H1 (cell line): ENCODE measurements around the gene ARSK. TPM values are rescaled to one million over a fixed set of nuclear protein-coding genes. Genes with fewer than 3 reads are reported as not detected.

Experiments used
- CTCF ChIA-PET: fragments of 300-600 bp; sonication (Branson Sonifier 250); formaldehyde crosslinking; loops from one replicate; lab custom pipeline; 2021; ENCODE audit not compliant: partially characterized antibody; lab: Charles Lee
- POLR2A ChIA-PET: fragments of 300-600 bp; sonication (Branson Sonifier 250); formaldehyde crosslinking; loops from one replicate; lab custom pipeline; 2021; ENCODE audit warnings: inconsistent platforms; ENCODE audit not compliant: partially characterized antibody; lab: Charles Lee
- DNase-seq, 2 experiments: peaks; one replicate each; pipeline versions ENCODE4 v3.0.0 to v3.0.0-alpha.2; 2010 to 2022; ENCODE audit warnings: low spot score in 2 of 2, low read depth in 1 of 2, mixed read lengths in 1 of 2
- FAIRE-seq: peaks from 2 replicates; lab custom pipeline; 2011; peaks lifted over from hg19 to GRCh38; lab: Jason Lieb, UNC
- H2AFZ ChIP-seq: 2 replicates; pipeline ENCODE4 v1.8.1; 2012; ENCODE audit warnings: low read length, inconsistent platforms
- H2AK5ac ChIP-seq: 2 replicates; pipeline ENCODE4 v1.6.1; 2013; ENCODE audit warnings: low read depth, low read length
- H2BK120ac ChIP-seq: replicated peaks from 2 replicates; pipeline ENCODE3; 2013; ENCODE audit warnings: low read depth, low read length, inconsistent platforms
- H2BK12ac ChIP-seq: 2 replicates; pipeline ENCODE4 v1.6.1; 2013; ENCODE audit warnings: low read depth, low read length
- H2BK15ac ChIP-seq: 2 replicates; pipeline ENCODE4 v1.6.1; 2013; ENCODE audit warnings: low read length
- H2BK20ac ChIP-seq: 2 replicates; pipeline ENCODE4 v1.6.1; 2013; ENCODE audit warnings: low read length
- H2BK5ac ChIP-seq: 2 replicates; pipeline ENCODE4 v1.6.1; 2013; ENCODE audit warnings: low read depth, low read length
- H3K14ac ChIP-seq: 2 replicates; pipeline ENCODE4 v1.6.1; 2013; ENCODE audit warnings: inconsistent platforms; ENCODE audit not compliant: insufficient read length
- H3K18ac ChIP-seq: 2 replicates; pipeline ENCODE4 v1.6.1; 2013; ENCODE audit warnings: low read length; ENCODE audit errors: extremely low read depth
- H3K23ac ChIP-seq: 2 replicates; pipeline ENCODE4 v1.6.1; 2013; ENCODE audit warnings: inconsistent platforms; ENCODE audit not compliant: insufficient read length
- H3K23me2 ChIP-seq: 2 replicates; pipeline ENCODE4 v1.6.1; 2013; ENCODE audit warnings: low read depth, low read length
- H3K27ac ChIP-seq: 2 replicates; pipeline ENCODE4 v1.6.1; 2011; ENCODE audit warnings: low read depth, low read length, inconsistent platforms
- H3K27me3 ChIP-seq, 4 experiments: replicated peaks in 1 of 4; 1 replicate in 1 of 4; 2 replicates in 3 of 4; pipeline versions ENCODE4 v1.6.1 to v1.8.1; 2011 to 2013; ENCODE audit warnings: low read length in 3 of 4, mild to moderate bottlenecking in 3 of 4, inconsistent platforms in 2 of 4, mixed read lengths in 2 of 4, moderate library complexity in 1 of 4; ENCODE audit not compliant: control insufficient read depth in 3 of 4, insufficient read depth in 3 of 4; ENCODE audit errors: extremely low read depth in 1 of 4
- H3K36me3 ChIP-seq, 4 experiments: 2 replicates each; pipeline versions ENCODE4 v1.6.1 to v1.8.1; 2011 to 2013; ENCODE audit warnings: mild to moderate bottlenecking in 4 of 4, low read length in 3 of 4, moderate library complexity in 2 of 4, control low read depth in 1 of 4, inconsistent platforms in 1 of 4; ENCODE audit not compliant: insufficient read depth in 4 of 4, control insufficient read depth in 2 of 4
- H3K4ac ChIP-seq: replicated peaks from 2 replicates; pipeline ENCODE3; 2013; ENCODE audit warnings: low read length, low read depth, mixed read lengths, inconsistent platforms; ENCODE audit not compliant: insufficient read length
- H3K4me1 ChIP-seq, 4 experiments: replicated peaks in 1 of 4; 1 replicate in 1 of 4; 2 replicates in 3 of 4; pipeline versions ENCODE4 v1.6.1 to v1.8.1; 2011 to 2013; ENCODE audit warnings: low read length in 3 of 4, inconsistent platforms in 2 of 4, mixed read lengths in 1 of 4; ENCODE audit not compliant: insufficient read depth in 4 of 4, control insufficient read depth in 3 of 4
- H3K4me2 ChIP-seq, 2 experiments: 2 replicates each; pipeline versions ENCODE4 v1.6.1 to v1.8.1; 2011 to 2013; ENCODE audit warnings: low read depth in 2 of 2, low read length in 2 of 2, control low read depth in 1 of 2, inconsistent platforms in 1 of 2, mild to moderate bottlenecking in 1 of 2; ENCODE audit not compliant: insufficient read depth in 1 of 2
- H3K4me3 ChIP-seq, 4 experiments: fragments of 200-600, 300-600 bp in 1 of 4; sonication (generic), shearing (Covaris generic), sonication (Bioruptor Twin) in 1 of 4; 2 replicates each; pipeline versions ENCODE4 v1.5.1 to v1.8.1; 2011 to 2016; ENCODE audit warnings: low read length in 4 of 4, low read depth in 3 of 4, control low read depth in 2 of 4, inconsistent platforms in 2 of 4, mild to moderate bottlenecking in 2 of 4, mixed read lengths in 1 of 4, moderate library complexity in 1 of 4; ENCODE audit not compliant: insufficient read depth in 2 of 4; ENCODE audit errors: extremely low read depth in 1 of 4
- H3K56ac ChIP-seq: replicated peaks from 2 replicates; pipeline ENCODE3; 2013; ENCODE audit warnings: low read depth, mild to moderate bottlenecking, mixed read lengths, low read length, inconsistent platforms; ENCODE audit not compliant: insufficient read length
- H3K79me1 ChIP-seq: 2 replicates; pipeline ENCODE4 v1.6.1; 2013; ENCODE audit warnings: low read depth, low read length, control low read depth
- H3K79me2 ChIP-seq, 2 experiments: 2 replicates each; pipeline versions ENCODE4 v1.6.1 to v1.8.1; 2012 to 2013; ENCODE audit warnings: low read length in 2 of 2, mild to moderate bottlenecking in 2 of 2, inconsistent platforms in 1 of 2; ENCODE audit not compliant: insufficient read depth in 2 of 2, control insufficient read depth in 1 of 2
- H3K9ac ChIP-seq, 4 experiments: replicated peaks in 1 of 4; 1 replicate in 1 of 4; 2 replicates in 3 of 4; pipeline versions ENCODE4 v1.6.1 to v1.8.1; 2011 to 2013; ENCODE audit warnings: low read depth in 3 of 4, low read length in 3 of 4, control low read depth in 2 of 4, mild to moderate bottlenecking in 2 of 4, moderate library complexity in 2 of 4, inconsistent platforms in 1 of 4; ENCODE audit errors: extremely low read depth in 1 of 4
- H3K9me3 ChIP-seq, 2 experiments: 2 replicates each; pipeline versions ENCODE4 v1.6.1 to v1.8.1; 2012 to 2013; ENCODE audit warnings: mild to moderate bottlenecking in 2 of 2, moderate library complexity in 2 of 2, control low read depth in 1 of 2, inconsistent platforms in 1 of 2, low read depth in 1 of 2, low read length in 1 of 2, mixed read lengths in 1 of 2; ENCODE audit not compliant: insufficient read depth in 2 of 2
- H4K20me1 ChIP-seq, 2 experiments: replicated peaks in 1 of 2; 2 replicates each; pipeline versions ENCODE3 to v1.8.1; 2011 to 2013; ENCODE audit warnings: inconsistent platforms in 2 of 2, low read length in 2 of 2, mild to moderate bottlenecking in 1 of 2; ENCODE audit not compliant: insufficient read depth in 2 of 2, control insufficient read depth in 1 of 2
- H4K5ac ChIP-seq: 2 replicates; pipeline ENCODE4 v1.6.1; 2013; ENCODE audit warnings: low read length, low read depth, mixed read lengths, inconsistent platforms; ENCODE audit not compliant: insufficient read length
- H4K8ac ChIP-seq: 2 replicates; pipeline ENCODE4 v1.8.0; 2013; ENCODE audit warnings: mild to moderate bottlenecking, moderate library complexity, low read length, inconsistent platforms; ENCODE audit not compliant: insufficient read depth; ENCODE audit errors: extremely low read depth
- H4K91ac ChIP-seq: replicated peaks from 2 replicates; pipeline ENCODE3; 2013; ENCODE audit warnings: low read length, mixed read lengths, inconsistent platforms; ENCODE audit not compliant: insufficient read length
- ASH2L ChIP-seq: fragments of 200-600, 300-600 bp; sonication (generic); IDR thresholded peaks from one replicate; pipeline ENCODE4 v1.7.1; 2017; ENCODE audit warnings: low read length
- CHD1 ChIP-seq: IDR thresholded peaks from 2 replicates; pipeline ENCODE4 v1.6.1; 2012; ENCODE audit warnings: low read depth, low read length, improper control_type of control experiment
- CTBP2 ChIP-seq: IDR thresholded peaks from 2 replicates; pipeline ENCODE4 v1.7.0; 2011; ENCODE audit warnings: borderline replicate concordance, mild to moderate bottlenecking, moderate library complexity, mixed read lengths, low read length; ENCODE audit not compliant: insufficient read depth, insufficient read length
- JUND ChIP-seq: IDR thresholded peaks from 2 replicates; pipeline ENCODE4 v1.6.1; 2011; ENCODE audit warnings: mild to moderate bottlenecking, improper control_type of control experiment, low read length
- RFX5 ChIP-seq: IDR thresholded peaks from 2 replicates; pipeline ENCODE4 v1.6.1; 2011; ENCODE audit warnings: low read depth, low read length, improper control_type of control experiment, borderline replicate concordance
- SP1 ChIP-seq: IDR thresholded peaks from 2 replicates; pipeline ENCODE4 v1.6.1; 2011; ENCODE audit warnings: low read depth, low read length
- SP2 ChIP-seq: IDR thresholded peaks from 2 replicates; pipeline ENCODE4 v1.6.1; 2012; ENCODE audit warnings: mild to moderate bottlenecking, low read length, inconsistent platforms
- WGBS, 2 experiments: shearing (Covaris generic) in 1 of 2; methylation state at CpG; one replicate each; pipeline versions ENCODE4 v1.1.6 to v1.1.7; 2013 to 2015; ENCODE audit warnings: low lambda C conversion rate in 2 of 2, mixed read lengths in 2 of 2, inconsistent platforms in 1 of 2, low coverage in 1 of 2, missing lambda C conversion rate in 1 of 2; ENCODE audit not compliant: insufficient replicate concordance in 2 of 2, insufficient coverage in 1 of 2, insufficient read length in 1 of 2; ENCODE audit errors: extremely low coverage in 1 of 2, missing lambda C conversion rate in 1 of 2; 5-methylcytosine and 5-hydroxymethylcytosine counted together
- polyA plus RNA-seq, 7 experiments: library from polyadenylated mRNA; depleted of rRNA in 3 of 7; stranded (reverse) in 5 of 7; unstranded in 2 of 7; fragments of >200 nt in 5 of 7; fragments of 200-250 nt in 2 of 7; gene quantifications; 1 replicate in 5 of 7; 2 replicates in 1 of 7; 4 replicates in 1 of 7; pipeline versions ENCODE4 v1.2.1 to v1.2.3, GENCODE V29; 2011 to 2013; ENCODE audit warnings: missing spikeins in 2 of 7, mixed read lengths in 2 of 7
- total RNA-seq: library from RNA; stranded (reverse); fragmentation: NEBNext Ultra II Directional; extraction: Animal tissue kit (Norgen Biotek cat#: 25700); gene quantifications from 2 replicates; pipeline ENCODE4 v1.2.1, GENCODE V29; 2021

ARSK gene
- total and polyA plus RNA-seq, 2 of the 8 experiments (the other 6 are each of a cell fraction or from before 2014, with no cell fraction given) = 8.4 to 14.1 TPM

DNA sequence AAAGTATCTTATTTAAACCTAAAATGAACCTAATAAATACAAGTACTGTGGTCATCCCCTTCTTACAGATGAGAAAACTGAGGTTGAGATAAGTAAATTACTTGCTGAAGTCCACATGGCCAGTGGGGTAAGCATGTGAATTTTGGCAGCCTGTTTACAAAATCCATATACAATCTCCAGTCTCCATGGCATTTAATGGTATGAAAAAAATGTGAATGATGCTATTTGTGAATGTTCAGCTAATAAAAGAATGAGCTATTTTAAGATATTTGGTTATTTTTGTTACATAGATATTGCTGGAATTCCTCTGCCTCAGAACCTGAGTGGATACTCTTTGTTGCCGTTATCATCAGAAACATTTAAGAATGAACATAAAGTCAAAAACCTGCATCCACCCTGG lies 45.7 kb downstream of the ARSK start:
- no peak overlapping the region for H4K8ac ChIP-seq
- WGBS, 2 experiments = 93% methylated on average over 1 of the region's 1 CpG; no CpG with 5 or more reads in 1 of the 2 experiments
- TF ChIP-seq SP1 (no peak), CTBP2 (no peak), CHD1 (no peak), SP2 (no peak), RFX5 (no peak), JUND (no peak), ASH2L (no peak)

More for the DNA sequence above, 45.7 kb downstream of the ARSK start:
- DNase-seq = no peak
- no peak overlapping the region for H3K56ac ChIP-seq
- H3K18ac ChIP-seq = no peak overlapping the region
- H3K23me2 ChIP-seq = no peaks in the 10 kb centered on the region
- H2BK12ac ChIP-seq = no peak overlapping the region
- no peak overlapping the region for H3K27ac ChIP-seq
- no peak overlapping the region for H2BK15ac ChIP-seq
- no peak overlapping the region for H4K5ac ChIP-seq
- H2AFZ ChIP-seq = no peak overlapping the region
- H3K23ac ChIP-seq = no peak overlapping the region
- H3K9ac ChIP-seq = no peak overlapping the region
- H3K4me1 ChIP-seq = no peaks in the 10 kb centered on the region
- no peak overlapping the region for H4K91ac ChIP-seq
- no peaks in the 10 kb centered on the region for H4K20me1 ChIP-seq
- no peak overlapping the region for H2AK5ac ChIP-seq
- no peak overlapping the region for H3K14ac ChIP-seq
- H3K79me1 ChIP-seq = no peaks in the 10 kb centered on the region
- no peak overlapping the region for H2BK5ac ChIP-seq
- H3K27me3 ChIP-seq = no peaks in the 10 kb centered on the region
- no peak overlapping the region for H3K4ac ChIP-seq
- H3K9me3 ChIP-seq = no peaks in the 10 kb centered on the region
- H3K36me3 ChIP-seq = no peaks in the 10 kb centered on the region; a peak in 2 of 8 replicates
- CTCF ChIA-PET = no interaction called here
- H2BK120ac ChIP-seq = no peak overlapping the region
- H3K4me2 ChIP-seq = no peak overlapping the region
- POLR2A ChIA-PET = no interaction called here
- no peak overlapping the region for H2BK20ac ChIP-seq
- no peaks in the 10 kb centered on the region for H3K79me2 ChIP-seq
- no peak overlapping the region for H3K4me3 ChIP-seq
- FAIRE-seq = no peak
